HG03280 (cell line): Measurements from ENCODE around the gene EIF6.
A peak's percentile ranks its signal among the peaks of the same experiment; 100 is the strongest.

Experiments
- ATAC-seq: cut with Tn5 transposase; IDR thresholded peaks from one replicate; pipeline ENCODE4 v1.9.1; 2021; ENCODE audit warnings: mild to moderate bottlenecking, moderate library complexity; ENCODE audit not compliant: unreplicated experiment

EIF6 gene

GRCh38 chr20:35281506-35282101 lies 3.0 kb downstream of the EIF6 start:
- no peak for ATAC-seq

GRCh38 chr20:35280523-35280922 lies 4.0 kb downstream of the EIF6 start:
- ATAC-seq: no peak

GRCh38 chr20:35279533-35280174 lies 4.9 kb downstream of the EIF6 start:
- ATAC-seq: no peak

- ATAC-seq: no peak
Observed at GRCh38 chr20:35279040-35279439, 5.5 kb downstream of the EIF6 start.

- peak; percentile 80 for ATAC-seq
Observed at GRCh38 chr20:35277531-35278395, 6.8 kb downstream of the EIF6 start, which contains the start of gene MMP24OS. TSS of gene MMP24OS (minus strand) at chr20:35278122. CDS start at chr20:35277929, 193 bp downstream.

GRCh38 chr20:35277127-35277526 lies 7.4 kb downstream of the EIF6 start:
- no peak for ATAC-seq

GRCh38 chr20:35276408-35276807 lies 8.2 kb downstream of the EIF6 start:
- no peak for ATAC-seq

GRCh38 chr20:35275741-35276251 lies 8.8 kb downstream of the EIF6 start:
- ATAC-seq: no peak

- no peak for ATAC-seq
Observed at GRCh38 chr20:35274172-35275092, 10.1 kb downstream of the EIF6 start.

- no peak for ATAC-seq
Observed at GRCh38 chr20:35273449-35274171, 11.0 kb downstream of the EIF6 start.

- ATAC-seq: no peak
Observed at GRCh38 chr20:35271904-35272303, 12.7 kb downstream of the EIF6 start.

- ATAC-seq: no peak
Observed at GRCh38 chr20:35271073-35271882, 13.3 kb downstream of the EIF6 start.

- no peak for ATAC-seq
Observed at GRCh38 chr20:35270021-35270902, 14.3 kb downstream of the EIF6 start.

GRCh38 chr20:35269055-35269781 lies 15.4 kb downstream of the EIF6 start:
- no peak for ATAC-seq

GRCh38 chr20:35267092-35267491 lies 17.5 kb downstream of the EIF6 start:
- ATAC-seq: no peak

GRCh38 chr20:35264755-35265154 lies 19.8 kb downstream of the EIF6 start:
- no peak for ATAC-seq
